ENCODE measurements around the gene EPRS1.

DNA sequence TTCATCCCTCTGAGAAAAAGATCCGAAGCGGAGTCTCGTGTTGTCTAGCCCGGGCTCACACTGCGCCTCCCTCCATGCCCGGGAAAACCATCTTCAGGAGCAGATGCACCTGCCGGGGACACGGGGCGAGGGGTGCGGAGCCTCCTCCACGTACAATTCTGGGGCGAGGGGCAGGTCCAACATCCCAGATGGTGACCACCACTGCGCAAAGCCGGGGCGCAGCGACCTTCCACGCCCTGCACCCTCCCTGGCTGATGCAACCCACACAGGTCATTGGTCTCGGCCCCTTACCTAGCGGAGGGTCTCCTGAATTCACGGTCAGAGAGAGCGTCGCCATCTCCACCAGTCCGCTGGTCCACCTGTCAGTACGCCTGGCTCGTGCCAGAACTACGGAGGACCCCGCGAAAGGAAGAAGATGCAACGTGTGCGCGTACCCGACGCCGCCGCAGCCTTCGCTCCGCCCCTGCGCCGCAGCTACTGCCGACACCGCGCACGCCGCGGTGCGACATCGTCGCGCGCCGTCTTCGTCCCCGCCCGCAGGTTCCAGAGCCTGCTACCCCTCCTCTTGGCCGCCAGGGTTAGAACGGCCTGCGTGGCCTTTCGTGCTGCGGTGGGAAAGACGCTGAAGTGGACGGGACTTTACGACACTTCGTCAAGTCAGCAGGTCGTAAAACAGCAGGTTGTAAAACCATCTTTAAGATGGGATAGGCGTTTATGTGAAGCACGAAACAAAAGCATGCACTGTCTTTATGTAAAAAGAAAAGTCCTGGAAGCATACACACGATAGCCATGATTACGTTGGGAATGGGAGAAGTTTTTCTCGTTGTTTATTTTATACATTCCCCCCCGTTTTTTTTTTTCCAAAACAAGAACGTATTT, at the start of gene EPRS1:
- TF ChIP-seq, protein P1, sequence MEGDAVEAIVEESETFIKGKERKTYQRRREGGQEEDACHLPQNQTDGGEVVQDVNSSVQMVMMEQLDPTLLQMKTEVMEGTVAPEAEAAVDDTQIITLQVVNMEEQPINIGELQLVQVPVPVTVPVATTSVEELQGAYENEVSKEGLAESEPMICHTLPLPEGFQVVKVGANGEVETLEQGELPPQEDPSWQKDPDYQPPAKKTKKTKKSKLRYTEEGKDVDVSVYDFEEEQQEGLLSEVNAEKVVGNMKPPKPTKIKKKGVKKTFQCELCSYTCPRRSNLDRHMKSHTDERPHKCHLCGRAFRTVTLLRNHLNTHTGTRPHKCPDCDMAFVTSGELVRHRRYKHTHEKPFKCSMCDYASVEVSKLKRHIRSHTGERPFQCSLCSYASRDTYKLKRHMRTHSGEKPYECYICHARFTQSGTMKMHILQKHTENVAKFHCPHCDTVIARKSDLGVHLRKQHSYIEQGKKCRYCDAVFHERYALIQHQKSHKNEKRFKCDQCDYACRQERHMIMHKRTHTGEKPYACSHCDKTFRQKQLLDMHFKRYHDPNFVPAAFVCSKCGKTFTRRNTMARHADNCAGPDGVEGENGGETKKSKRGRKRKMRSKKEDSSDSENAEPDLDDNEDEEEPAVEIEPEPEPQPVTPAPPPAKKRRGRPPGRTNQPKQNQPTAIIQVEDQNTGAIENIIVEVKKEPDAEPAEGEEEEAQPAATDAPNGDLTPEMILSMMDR (IDR thresholded peaks at IDR 0.05), result peak; percentile 49 to 90 (median 78)
- TF ChIP-seq POLR2A (IDR thresholded peaks at IDR 0.05), result peak; percentile 59 to 66

Measured in uterus (tissue), 2 donors.